AG09309 (cell line): ENCODE measurements around the gene KBTBD13.

Source experiments
- DNase-seq: peaks from one replicate; pipeline ENCODE4 v3.0.0-alpha.2; 2010; ENCODE audit warnings: low read depth
- H3K4me3 ChIP-seq: 2 replicates; pipeline ENCODE4 v1.5.1; 2011; ENCODE audit warnings: mild to moderate bottlenecking, low read depth, low read length, moderate library complexity; ENCODE audit not compliant: control insufficient read depth
- TF ChIP-seq, protein P1 (sequence below): IDR thresholded peaks from 2 replicates; pipeline ENCODE4 v1.5.1; 2011; ENCODE audit warnings: mild to moderate bottlenecking, low read depth, low read length, inconsistent platforms; ENCODE audit not compliant: insufficient read depth, control insufficient read depth; ENCODE audit errors: missing control alignments

KBTBD13 gene

DNA sequence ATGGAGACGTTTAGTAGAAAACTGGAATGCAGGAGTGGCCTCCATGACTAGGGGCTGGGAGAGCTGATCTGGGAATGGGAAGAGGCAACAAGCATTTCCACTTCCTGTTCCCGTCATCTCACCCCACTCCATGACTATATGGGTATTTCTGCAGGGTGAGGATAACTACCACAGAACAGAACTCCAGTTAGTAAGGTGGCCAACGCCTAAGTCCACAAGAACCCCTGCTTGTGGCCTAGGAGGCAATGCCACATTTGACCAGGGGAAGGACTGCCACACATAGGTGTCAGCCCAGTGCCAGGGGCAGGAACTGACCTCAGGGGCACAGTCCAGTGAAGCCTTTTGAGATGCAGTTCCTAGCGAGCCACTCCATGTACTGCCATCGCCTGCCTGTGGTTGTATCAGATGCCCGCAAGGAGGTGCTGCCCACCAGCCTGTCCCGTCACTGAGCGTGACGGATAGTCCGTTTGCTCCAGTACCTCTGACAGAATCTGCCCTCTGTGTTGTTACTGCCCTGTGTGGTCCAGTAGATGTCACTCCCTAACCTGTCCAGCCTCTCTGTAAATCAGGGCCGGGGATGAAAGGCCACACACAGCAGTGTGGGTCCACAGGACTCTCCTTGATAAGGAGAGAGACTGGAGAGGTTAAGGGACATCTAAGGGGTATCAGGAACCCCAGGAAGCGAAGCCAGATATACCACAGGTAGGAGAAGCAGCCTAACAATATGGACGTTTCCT lies 43.6 kb upstream of the KBTBD13 start:
- TF ChIP-seq, protein P1, sequence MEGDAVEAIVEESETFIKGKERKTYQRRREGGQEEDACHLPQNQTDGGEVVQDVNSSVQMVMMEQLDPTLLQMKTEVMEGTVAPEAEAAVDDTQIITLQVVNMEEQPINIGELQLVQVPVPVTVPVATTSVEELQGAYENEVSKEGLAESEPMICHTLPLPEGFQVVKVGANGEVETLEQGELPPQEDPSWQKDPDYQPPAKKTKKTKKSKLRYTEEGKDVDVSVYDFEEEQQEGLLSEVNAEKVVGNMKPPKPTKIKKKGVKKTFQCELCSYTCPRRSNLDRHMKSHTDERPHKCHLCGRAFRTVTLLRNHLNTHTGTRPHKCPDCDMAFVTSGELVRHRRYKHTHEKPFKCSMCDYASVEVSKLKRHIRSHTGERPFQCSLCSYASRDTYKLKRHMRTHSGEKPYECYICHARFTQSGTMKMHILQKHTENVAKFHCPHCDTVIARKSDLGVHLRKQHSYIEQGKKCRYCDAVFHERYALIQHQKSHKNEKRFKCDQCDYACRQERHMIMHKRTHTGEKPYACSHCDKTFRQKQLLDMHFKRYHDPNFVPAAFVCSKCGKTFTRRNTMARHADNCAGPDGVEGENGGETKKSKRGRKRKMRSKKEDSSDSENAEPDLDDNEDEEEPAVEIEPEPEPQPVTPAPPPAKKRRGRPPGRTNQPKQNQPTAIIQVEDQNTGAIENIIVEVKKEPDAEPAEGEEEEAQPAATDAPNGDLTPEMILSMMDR, result peak; percentile 83
- no peak overlapping the region for H3K4me3 ChIP-seq
- DNase-seq, result peak; percentile 16

DNA sequence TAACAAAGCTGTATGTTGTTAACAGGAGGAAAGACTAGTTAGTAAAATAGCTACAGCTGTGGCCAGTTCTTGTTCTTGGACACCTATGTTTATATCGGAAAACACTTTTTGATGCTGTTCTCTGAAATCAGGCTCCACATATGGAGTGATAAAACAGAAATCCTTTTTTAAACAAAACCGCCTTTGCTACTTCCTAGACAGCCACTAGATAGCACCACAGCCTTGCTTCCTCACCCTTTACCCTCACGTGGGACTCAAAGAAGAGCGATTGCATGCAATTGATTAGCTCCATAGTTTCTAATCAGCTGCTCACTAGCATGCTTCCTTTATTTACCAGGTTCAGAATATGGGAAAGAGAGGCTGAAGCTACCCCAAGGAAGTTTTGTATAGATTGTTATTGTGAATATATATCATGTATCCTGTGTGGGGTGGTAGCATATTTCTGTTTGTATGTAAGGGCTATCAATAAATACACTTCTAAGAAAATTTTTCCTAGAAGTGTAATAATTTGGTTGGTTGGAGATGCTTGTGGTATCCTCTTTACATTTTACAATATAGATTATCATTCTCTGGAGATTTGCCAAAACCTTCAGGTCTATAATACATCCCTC lies 42.8 kb upstream of the KBTBD13 start:
- no peak for DNase-seq
- no peak overlapping the region for H3K4me3 ChIP-seq
- TF ChIP-seq, protein P1, result peak; percentile 80

DNA sequence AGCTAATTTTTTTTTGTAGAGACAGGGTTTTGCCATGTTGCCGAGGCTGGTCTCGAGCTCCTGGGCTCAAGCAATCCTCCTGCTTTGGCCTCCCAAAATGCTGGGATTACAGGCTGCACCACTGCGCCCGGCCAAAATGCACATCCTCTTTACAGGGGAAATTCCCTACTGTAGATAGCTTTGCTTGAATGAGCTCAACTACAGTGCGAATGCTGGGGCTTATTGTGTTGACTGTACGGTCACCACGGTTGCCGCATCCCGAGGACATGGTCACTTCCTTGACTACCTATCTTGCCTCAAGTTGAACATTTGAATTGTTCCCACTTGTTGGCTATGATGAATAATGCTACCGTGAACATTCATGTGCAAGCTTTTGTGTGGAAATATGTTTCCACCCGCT lies 41.8 kb upstream of the KBTBD13 start:
- DNase-seq, result no peak

DNA sequence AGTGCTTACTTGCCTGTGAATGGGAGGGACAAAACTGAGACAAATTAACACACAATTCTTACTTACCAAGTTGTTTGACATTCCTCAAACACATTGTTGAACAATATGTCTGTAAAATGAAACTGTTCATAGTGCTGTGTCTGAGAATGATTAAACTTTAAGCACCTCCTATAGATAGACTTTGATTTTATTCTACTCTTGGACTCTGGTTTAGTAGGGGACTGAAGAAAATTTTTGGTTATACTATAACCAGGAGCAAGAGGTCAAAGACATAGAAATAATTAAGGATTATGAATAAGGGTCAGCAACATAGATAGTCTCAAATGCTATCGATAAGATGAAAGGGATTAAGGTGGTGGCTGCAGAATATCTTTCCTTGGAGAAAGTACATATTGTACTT lies 39.2 kb upstream of the KBTBD13 start:
- H3K4me3 ChIP-seq, result no peak overlapping the region
- TF ChIP-seq, protein P1, result no peak
- no peak for DNase-seq

More for the DNA sequence above, 41.8 kb upstream of the KBTBD13 start:
- TF ChIP-seq, protein P1, result no peak
- H3K4me3 ChIP-seq, result no peak overlapping the region

DNA sequence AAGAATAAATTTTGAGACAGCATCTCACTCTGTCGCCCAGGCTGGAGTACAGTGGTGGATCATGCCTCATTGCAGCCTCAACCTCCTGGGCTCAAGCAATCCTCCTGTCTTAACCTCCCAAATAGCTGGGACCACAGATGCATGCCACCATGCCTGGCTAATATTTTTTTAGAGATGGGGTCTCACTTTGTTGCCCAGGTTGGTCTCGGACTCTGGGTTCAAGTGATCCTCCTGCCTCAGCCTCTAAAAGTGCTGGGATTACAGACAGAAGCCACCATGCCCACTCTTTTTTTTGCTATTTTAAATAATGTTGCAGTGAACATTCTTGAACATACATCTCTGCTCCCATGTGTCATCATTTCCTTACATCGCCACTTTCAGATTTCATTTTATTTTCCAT lies 38.1 kb upstream of the KBTBD13 start:
- H3K4me3 ChIP-seq, result no peak overlapping the region
- TF ChIP-seq, protein P1, result no peak
- DNase-seq, result no peak

DNA sequence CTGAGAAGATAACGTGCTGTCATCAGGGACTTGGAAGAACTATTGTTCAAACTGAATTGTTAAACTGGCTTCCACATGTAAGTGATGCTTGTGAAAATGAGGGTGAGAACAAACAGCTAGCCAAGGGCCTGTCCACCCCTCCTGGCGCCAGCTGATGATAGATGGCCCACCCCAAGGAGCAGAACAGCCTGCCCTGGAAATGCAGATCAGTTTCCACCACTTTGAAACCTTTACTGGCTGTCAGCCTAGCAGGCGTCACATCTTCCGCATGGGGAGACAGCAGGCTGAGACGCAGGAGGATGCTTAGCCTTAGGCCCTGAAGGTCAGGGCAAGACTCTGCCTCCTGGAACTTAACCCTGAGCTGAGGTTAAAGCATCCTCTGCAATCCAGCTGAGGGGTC lies 37.7 kb upstream of the KBTBD13 start:
- TF ChIP-seq, protein P1, result no peak
- no peak for DNase-seq
- no peak overlapping the region for H3K4me3 ChIP-seq
